Trophoblast cell (in vitro differentiated cells and primary cell): Measurements from ENCODE around the gene RGS7BP.

Source experiments
- DNase-seq, 2 donors: peaks; one replicate each; pipeline ENCODE4 v3.0.0-alpha.2; 2016
- H2AFZ ChIP-seq: 2 replicates; pipeline ENCODE4 v1.6.1; 2013; ENCODE audit warnings: low read length, moderate library complexity, mild to moderate bottlenecking; ENCODE audit not compliant: insufficient read depth, poor library complexity
- H2AK5ac ChIP-seq: 2 replicates; pipeline ENCODE4 v1.6.1; 2013; ENCODE audit warnings: mild to moderate bottlenecking, low read length
- H2BK120ac ChIP-seq: 2 replicates; pipeline ENCODE4 v1.6.1; 2013; ENCODE audit warnings: low read length, mild to moderate bottlenecking, moderate library complexity; ENCODE audit not compliant: insufficient read depth, poor library complexity
- H2BK12ac ChIP-seq: 2 replicates; pipeline ENCODE4 v1.6.1; 2013; ENCODE audit warnings: mild to moderate bottlenecking, low read length, moderate library complexity
- H2BK5ac ChIP-seq: 2 replicates; pipeline ENCODE4 v1.6.1; 2013; ENCODE audit warnings: low read length, low read depth, moderate library complexity, mild to moderate bottlenecking; ENCODE audit not compliant: poor library complexity
- H3K14ac ChIP-seq: 2 replicates; pipeline ENCODE4 v1.6.1; 2013; ENCODE audit warnings: mild to moderate bottlenecking, low read length
- H3K18ac ChIP-seq: 2 replicates; pipeline ENCODE4 v1.6.1; 2013; ENCODE audit warnings: mild to moderate bottlenecking, low read length
- H3K23ac ChIP-seq: 2 replicates; pipeline ENCODE4 v1.6.1; 2013; ENCODE audit warnings: low read length
- H3K27ac ChIP-seq: 2 replicates; pipeline ENCODE4 v1.5.1; 2013; ENCODE audit warnings: low read depth, mild to moderate bottlenecking, inconsistent platforms, low read length, moderate library complexity
- H3K27me3 ChIP-seq: 2 replicates; pipeline ENCODE4 v1.6.1; 2013; ENCODE audit warnings: inconsistent platforms, mild to moderate bottlenecking, low read length, moderate library complexity; ENCODE audit not compliant: insufficient read depth
- H3K36me3 ChIP-seq, 2 experiments: 1 replicate in 1 of 2; 2 replicates in 1 of 2; pipeline ENCODE4 v1.6.1; 2013; ENCODE audit warnings: low read length in 2 of 2, mild to moderate bottlenecking in 2 of 2, moderate library complexity in 1 of 2; ENCODE audit not compliant: insufficient read depth in 2 of 2, control insufficient read depth in 1 of 2
- H3K4ac ChIP-seq: 2 replicates; pipeline ENCODE4 v1.6.1; 2013; ENCODE audit warnings: low read depth, mild to moderate bottlenecking, low read length, moderate library complexity
- H3K4me1 ChIP-seq, 2 experiments: 1 replicate in 1 of 2; 2 replicates in 1 of 2; pipeline ENCODE4 v1.6.1; 2013; ENCODE audit warnings: low read length in 2 of 2, mild to moderate bottlenecking in 2 of 2, moderate library complexity in 1 of 2; ENCODE audit not compliant: insufficient read depth in 2 of 2, control insufficient read depth in 1 of 2
- H3K4me2 ChIP-seq: 2 replicates; pipeline ENCODE4 v1.6.1; 2013; ENCODE audit warnings: inconsistent platforms, mild to moderate bottlenecking, low read length, moderate library complexity
- H3K4me3 ChIP-seq: 2 replicates; pipeline ENCODE4 v1.5.1; 2013; ENCODE audit warnings: mild to moderate bottlenecking, low read depth, low read length, inconsistent platforms
- H3K79me1 ChIP-seq: one replicate; pipeline ENCODE4 v1.6.1; 2013; ENCODE audit warnings: low read length
- H3K79me2 ChIP-seq: 2 replicates; pipeline ENCODE4 v1.6.1; 2013; ENCODE audit warnings: low read length, mild to moderate bottlenecking; ENCODE audit not compliant: control insufficient read depth, insufficient read depth, poor library complexity
- H3K9ac ChIP-seq: 2 replicates; pipeline ENCODE4 v1.6.1; 2013; ENCODE audit warnings: mild to moderate bottlenecking, low read length
- H3K9me3 ChIP-seq: 2 replicates; pipeline ENCODE4 v1.6.1; 2013; ENCODE audit warnings: low read depth, mild to moderate bottlenecking, control low read depth, inconsistent platforms, low read length; ENCODE audit not compliant: insufficient read depth
- H4K12ac ChIP-seq: 2 replicates; pipeline ENCODE4 v1.6.1; 2013; ENCODE audit warnings: low read depth, mild to moderate bottlenecking, low read length, moderate library complexity
- H4K8ac ChIP-seq: 2 replicates; pipeline ENCODE4 v1.6.1; 2013; ENCODE audit warnings: low read depth, mild to moderate bottlenecking, low read length, moderate library complexity
- H4K91ac ChIP-seq: one replicate; pipeline ENCODE4 v1.6.1; 2013; ENCODE audit warnings: low read depth, mild to moderate bottlenecking, low read length, moderate library complexity
- WGBS: extraction: QIAGEN DNeasy Blood & Tissue Kit; methylation state at CpG from one replicate; pipeline ENCODE4 v1.1.7; 2013; ENCODE audit warnings: missing lambda C conversion rate; ENCODE audit not compliant: insufficient read length, insufficient coverage; ENCODE audit errors: extremely low coverage; 5-methylcytosine and 5-hydroxymethylcytosine counted together

RGS7BP gene

GRCh38 chr5:64653766-64654560 is 148.1 kb downstream of the RGS7BP start:
- H3K18ac ChIP-seq: no peak overlapping the region
- no peak overlapping the region for H2AFZ ChIP-seq
- H3K4me3 ChIP-seq: no peak overlapping the region
- H3K36me3 ChIP-seq: no peaks in the 10 kb centered on the region
- H2BK12ac ChIP-seq: no peak overlapping the region
- no peak overlapping the region for H3K9ac ChIP-seq
- no peak overlapping the region for H2BK5ac ChIP-seq
- no peak overlapping the region for H4K8ac ChIP-seq
- H3K27ac ChIP-seq: no peak overlapping the region
- H3K4me1 ChIP-seq: no peaks in the 10 kb centered on the region
- DNase-seq: no peak
- no peak overlapping the region for H3K14ac ChIP-seq
- no peaks in the 10 kb centered on the region for H3K79me2 ChIP-seq
- no peaks in the 10 kb centered on the region for H3K27me3 ChIP-seq
- no peak overlapping the region for H4K12ac ChIP-seq
- H3K79me1 ChIP-seq: no peaks in the 10 kb centered on the region
- no peak overlapping the region for H4K91ac ChIP-seq
- no peak overlapping the region for H2BK120ac ChIP-seq
- H2AK5ac ChIP-seq: no peak overlapping the region
- H3K23ac ChIP-seq: no peak overlapping the region
- H3K4me2 ChIP-seq: no peak overlapping the region
- no peaks in the 10 kb centered on the region for H3K9me3 ChIP-seq
- whole genome bisulfite sequencing: no CpG with 5 or more reads among the region's 3 CpGs
- H3K4ac ChIP-seq: no peak overlapping the region

- no peak for DNase-seq
- Histone ChIP-seq H2AK5ac (no peak overlapping the region), H3K27ac (no peak overlapping the region), H2AFZ (no peak overlapping the region), H3K36me3 (no peaks in the 10 kb centered on the region), H3K14ac (no peak overlapping the region), H3K27me3 (no peaks in the 10 kb centered on the region), H3K9me3 (no peaks in the 10 kb centered on the region), H2BK120ac (no peak overlapping the region), H3K4ac (no peak overlapping the region), H4K8ac (no peak overlapping the region), H3K79me1 (no peaks in the 10 kb centered on the region), H4K91ac (no peak overlapping the region), H3K4me3 (no peak overlapping the region), H2BK12ac (no peak overlapping the region), H3K4me1 (no peaks in the 10 kb centered on the region), H3K4me2 (no peak overlapping the region), H3K23ac (no peak overlapping the region), H4K12ac (no peak overlapping the region), H2BK5ac (no peak overlapping the region), H3K18ac (no peak overlapping the region), H3K9ac (no peak overlapping the region), H3K79me2 (no peaks in the 10 kb centered on the region)
- WGBS: no CpG with 5 or more reads among the region's 2 CpGs
These were observed 148.7 kb downstream of the RGS7BP start for GRCh38 chr5:64654561-64654938.

- no peaks in the 10 kb centered on the region for H3K79me1 ChIP-seq
- H2BK12ac ChIP-seq: no peak overlapping the region
- H3K23ac ChIP-seq: no peak overlapping the region
- H3K9me3 ChIP-seq: no peaks in the 10 kb centered on the region
- no CpG with 5 or more reads among the region's 1 CpG for WGBS
- H3K79me2 ChIP-seq: no peaks in the 10 kb centered on the region
- no peak overlapping the region for H3K27ac ChIP-seq
- DNase-seq: no peak
- H3K4me2 ChIP-seq: no peak overlapping the region
- no peak overlapping the region for H3K4ac ChIP-seq
- no peak overlapping the region for H3K4me3 ChIP-seq
- no peak overlapping the region for H2AK5ac ChIP-seq
- no peak overlapping the region for H3K14ac ChIP-seq
- no peak overlapping the region for H2AFZ ChIP-seq
- H2BK120ac ChIP-seq: no peak overlapping the region
- H3K4me1 ChIP-seq: no peaks in the 10 kb centered on the region
- no peaks in the 10 kb centered on the region for H3K36me3 ChIP-seq
- H3K18ac ChIP-seq: no peak overlapping the region
- no peak overlapping the region for H4K8ac ChIP-seq
- H4K91ac ChIP-seq: no peak overlapping the region
- no peak overlapping the region for H2BK5ac ChIP-seq
- H4K12ac ChIP-seq: no peak overlapping the region
- H3K9ac ChIP-seq: no peak overlapping the region
- H3K27me3 ChIP-seq: no peaks in the 10 kb centered on the region
These were observed 149.8 kb downstream of the RGS7BP start for GRCh38 chr5:64655596-64655995.

DNA sequence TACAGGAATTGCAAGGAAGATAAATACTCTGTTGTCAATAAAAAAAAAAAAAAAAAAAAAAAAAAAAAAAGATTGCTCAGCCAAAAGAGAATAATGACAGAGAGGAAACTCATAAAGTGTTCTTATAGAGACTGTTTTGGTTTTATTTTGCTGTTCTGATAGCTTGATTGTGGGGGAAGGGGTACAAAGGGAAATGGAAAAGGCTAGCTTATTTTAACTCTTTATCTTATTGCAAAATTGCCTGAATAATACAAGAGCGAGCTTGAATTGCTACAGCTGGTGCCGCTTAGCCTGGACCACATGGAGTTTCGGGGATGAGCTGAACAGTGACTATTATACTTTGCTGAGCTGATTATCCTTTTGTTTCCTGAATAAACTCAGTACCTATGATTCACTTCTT is 153.5 kb downstream of the RGS7BP start:
- Histone ChIP-seq H3K79me2 (no peaks in the 10 kb centered on the region), H4K8ac (no peak overlapping the region), H3K36me3 (no peaks in the 10 kb centered on the region), H3K27me3 (no peaks in the 10 kb centered on the region), H3K23ac (no peak overlapping the region), H3K18ac (no peak overlapping the region), H3K9ac (no peak overlapping the region), H3K4ac (no peak overlapping the region), H3K79me1 (no peaks in the 10 kb centered on the region), H4K12ac (no peak overlapping the region), H3K4me3 (no peak overlapping the region), H3K4me2 (no peak overlapping the region), H3K27ac (no peak overlapping the region), H4K91ac (no peak overlapping the region), H2AK5ac (no peak overlapping the region), H3K14ac (no peak overlapping the region), H3K4me1 (no peaks in the 10 kb centered on the region), H2BK5ac (no peak overlapping the region), H2BK120ac (no peak overlapping the region), H2BK12ac (no peak overlapping the region), H2AFZ (no peak overlapping the region), H3K9me3 (no peaks in the 10 kb centered on the region)
- no CpG with 5 or more reads among the region's 3 CpGs for WGBS
- no peak for DNase-seq
